Uterus (tissue), 4 donors: ENCODE measurements around the gene THRB. TPM values are rescaled to one million over a fixed set of nuclear protein-coding genes. Genes with fewer than 3 reads are reported as not detected.

Experiments used
- DNase-seq, 2 donors: peaks; one replicate each; pipeline ENCODE4 v3.0.0-alpha.2; 2019 to 2020
- H3K27ac ChIP-seq, 2 donors: fragments of 200-600 bp; sonication (generic); 1 replicate in 1 of 2; 2 replicates in 1 of 2; pipeline ENCODE4 v1.5.1; 2016 to 2018
- H3K27me3 ChIP-seq, 2 donors: fragments of 200-600 bp; sonication (generic); one replicate each; pipeline ENCODE4 v1.5.1; 2018 to 2019; ENCODE audit warnings: control low read depth in 1 of 2
- H3K36me3 ChIP-seq, 2 donors: fragments of 200-600 bp; sonication (generic); one replicate each; pipeline ENCODE4 v1.5.1; 2019; ENCODE audit warnings: control low read depth in 1 of 2
- H3K4me1 ChIP-seq, 2 donors: fragments of 200-600 bp; sonication (generic); one replicate each; pipeline ENCODE4 v1.5.1; 2018 to 2019; ENCODE audit warnings: control low read depth in 1 of 2
- H3K4me3 ChIP-seq, 2 donors: fragments of 200-600 bp; sonication (generic); 1 replicate in 1 of 2; 2 replicates in 1 of 2; pipeline ENCODE4 v1.5.1; 2018 to 2019; ENCODE audit warnings: mild to moderate bottlenecking in 1 of 2
- H3K9me3 ChIP-seq, 2 donors: fragments of 200-600 bp; sonication (generic); one replicate each; pipeline ENCODE4 v1.5.1; 2019; ENCODE audit warnings: control low read depth in 1 of 2
- POLR2A ChIP-seq, 2 donors: fragments of 450-650 bp; IDR thresholded peaks; one replicate each; pipeline ENCODE4 v1.6.1; 2016; ENCODE audit warnings: antibody characterized with exemption in 2 of 2, mild to moderate bottlenecking in 1 of 2, moderate library complexity in 1 of 2
- intact Hi-C: fragments of 100-400 bp; cut with DNase I; formaldehyde crosslinking; loops from one replicate; pipeline ENCODE4 v1.15.1; 2023; ENCODE audit warnings: low total_unique reads
- total RNA-seq, 4 donors: library from RNA; depleted of rRNA in 3 of 4; stranded (reverse); fragments of >200 nt in 3 of 4; gene quantifications; one replicate each; pipeline versions ENCODE4 v1.1.0 to v1.2.4, GENCODE V29; 2014 to 2023
- TF ChIP-seq, protein P1 (sequence below), 4 experiments: fragments of 200-600 bp in 2 of 4; fragments of 450-650 bp in 2 of 4; sonication (generic) in 2 of 4; IDR thresholded peaks; one replicate each; pipeline ENCODE4 v1.5.1; 2016 to 2019; ENCODE audit warnings: antibody characterized with exemption in 4 of 4, mild to moderate bottlenecking in 2 of 4, moderate library complexity in 1 of 4
- donor health status: DM: yes; HTN: yes; CAD: no.

Gene THRB
- total RNA-seq, 4 donors from 2014 or later: 4.6 to 38.2 (median 17.3) TPM

DNA sequence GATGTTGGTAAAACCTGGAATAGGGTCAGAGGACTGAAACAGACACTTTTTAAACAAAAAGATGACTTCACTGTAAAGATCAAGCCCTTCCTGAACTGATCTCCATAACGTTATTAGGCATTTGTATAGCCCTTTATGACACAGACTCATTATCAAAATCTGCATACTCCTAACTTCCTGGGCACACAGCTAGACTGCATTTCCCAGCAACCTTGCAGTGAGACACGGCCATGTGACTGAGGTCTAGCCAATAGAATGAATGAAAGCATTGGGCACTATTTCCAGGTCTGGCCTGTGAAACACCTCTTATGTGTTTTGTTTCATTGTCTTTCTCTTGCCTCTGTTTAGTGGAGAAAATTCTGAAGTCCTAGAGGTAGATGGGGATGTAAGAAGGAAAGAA lies 279.1 kb downstream of the THRB start:
- H3K4me1 ChIP-seq: peaks cover 7% of the 10 kb centered on the region in 2 donors
- no peak overlapping the region for H3K27ac ChIP-seq
- no peak for TF ChIP-seq POLR2A (IDR thresholded peaks at IDR 0.05)
- TF ChIP-seq, protein P1, sequence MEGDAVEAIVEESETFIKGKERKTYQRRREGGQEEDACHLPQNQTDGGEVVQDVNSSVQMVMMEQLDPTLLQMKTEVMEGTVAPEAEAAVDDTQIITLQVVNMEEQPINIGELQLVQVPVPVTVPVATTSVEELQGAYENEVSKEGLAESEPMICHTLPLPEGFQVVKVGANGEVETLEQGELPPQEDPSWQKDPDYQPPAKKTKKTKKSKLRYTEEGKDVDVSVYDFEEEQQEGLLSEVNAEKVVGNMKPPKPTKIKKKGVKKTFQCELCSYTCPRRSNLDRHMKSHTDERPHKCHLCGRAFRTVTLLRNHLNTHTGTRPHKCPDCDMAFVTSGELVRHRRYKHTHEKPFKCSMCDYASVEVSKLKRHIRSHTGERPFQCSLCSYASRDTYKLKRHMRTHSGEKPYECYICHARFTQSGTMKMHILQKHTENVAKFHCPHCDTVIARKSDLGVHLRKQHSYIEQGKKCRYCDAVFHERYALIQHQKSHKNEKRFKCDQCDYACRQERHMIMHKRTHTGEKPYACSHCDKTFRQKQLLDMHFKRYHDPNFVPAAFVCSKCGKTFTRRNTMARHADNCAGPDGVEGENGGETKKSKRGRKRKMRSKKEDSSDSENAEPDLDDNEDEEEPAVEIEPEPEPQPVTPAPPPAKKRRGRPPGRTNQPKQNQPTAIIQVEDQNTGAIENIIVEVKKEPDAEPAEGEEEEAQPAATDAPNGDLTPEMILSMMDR (IDR thresholded peaks at IDR 0.05): no peak

DNA sequence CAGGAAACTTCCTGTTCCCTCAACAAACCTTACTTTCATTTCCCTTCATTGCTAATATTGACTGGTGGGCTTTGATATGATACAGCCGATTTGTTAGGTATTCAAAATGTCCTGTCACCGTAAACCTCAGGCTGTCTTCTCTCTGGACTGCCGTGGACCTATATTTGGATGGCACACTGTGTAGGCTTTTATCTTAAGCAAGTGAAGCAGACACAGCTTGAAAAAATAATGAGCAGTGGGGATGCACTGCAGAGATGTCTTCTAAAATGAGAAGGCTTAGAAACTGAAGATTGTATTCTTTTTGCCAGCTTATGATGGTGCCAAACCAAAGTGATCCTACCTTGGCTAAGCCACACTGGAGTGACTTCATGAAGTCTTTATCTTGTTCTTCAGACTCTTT lies 283.3 kb downstream of the THRB start:
- no peaks in the 10 kb centered on the region for H3K36me3 ChIP-seq
- H3K27ac ChIP-seq: peak overlapping the region; percentile 41 to 77
- no peaks in the 10 kb centered on the region for H3K9me3 ChIP-seq
- H3K4me1 ChIP-seq: peaks cover 4 to 7% of the 10 kb centered on the region in 2 donors
- H3K4me3 ChIP-seq: no peak overlapping the region
- intact Hi-C loops: no loop called here
- no peak for TF ChIP-seq POLR2A (IDR thresholded peaks at IDR 0.05)
- TF ChIP-seq, protein P1 (IDR thresholded peaks at IDR 0.05): no peak
- no peak for DNase-seq
- no peaks in the 10 kb centered on the region for H3K27me3 ChIP-seq

More for the DNA sequence above, 279.1 kb downstream of the THRB start:
- no peak overlapping the region for H3K4me3 ChIP-seq
- no peaks in the 10 kb centered on the region for H3K36me3 ChIP-seq
- intact Hi-C loops: no loop called here
- no peak for DNase-seq
- H3K9me3 ChIP-seq: no peaks in the 10 kb centered on the region
- H3K27me3 ChIP-seq: no peaks in the 10 kb centered on the region

DNA sequence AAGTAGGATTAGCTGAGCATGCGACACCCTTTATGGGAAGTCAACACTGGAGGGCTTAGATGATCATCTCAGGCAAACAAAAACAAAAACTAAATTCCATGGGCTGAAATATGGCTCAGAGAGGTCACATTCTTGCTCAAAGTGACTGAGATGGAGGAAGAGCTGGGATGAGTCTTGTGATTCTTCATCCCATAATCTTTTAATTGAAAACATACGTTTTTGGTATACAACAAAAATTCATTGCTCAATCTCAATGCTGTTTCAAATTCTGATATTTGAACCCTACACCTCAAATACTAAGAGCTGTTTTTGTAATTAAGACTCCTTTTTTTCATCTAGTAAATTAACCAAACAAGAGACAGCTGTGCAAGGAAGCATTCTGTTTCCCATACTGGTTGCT lies 292.6 kb downstream of the THRB start:
- Histone ChIP-seq H3K36me3 (no peaks in the 10 kb centered on the region), H3K27ac (no peak overlapping the region), H3K4me3 (no peak overlapping the region), H3K9me3 (no peaks in the 10 kb centered on the region), H3K4me1 (no peaks in the 10 kb centered on the region), H3K27me3 (no peaks in the 10 kb centered on the region)
- intact Hi-C loops: no loop called here
- no peak for TF ChIP-seq POLR2A (IDR thresholded peaks at IDR 0.05)
- TF ChIP-seq, protein P1 (IDR thresholded peaks at IDR 0.05): no peak
- no peak for DNase-seq

DNA sequence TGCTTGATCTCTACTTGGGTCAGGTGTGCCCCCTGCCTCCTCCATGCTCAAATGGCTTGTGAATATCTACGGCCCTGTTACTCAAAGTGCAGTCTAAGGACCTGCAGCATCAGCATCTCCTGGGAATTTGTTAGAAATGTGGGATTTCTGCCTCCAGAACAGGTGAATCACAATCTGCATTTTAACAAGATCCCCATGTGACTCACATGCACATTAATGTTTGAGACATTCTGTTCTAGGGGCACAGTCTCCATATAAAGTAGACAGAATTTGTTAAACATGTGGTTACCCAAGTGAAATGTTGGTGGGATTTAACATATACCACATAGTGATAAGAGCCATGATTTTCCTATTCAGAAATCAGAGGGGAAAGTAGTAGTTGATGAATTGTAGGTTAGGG lies 293.3 kb downstream of the THRB start:
- no peaks in the 10 kb centered on the region for H3K9me3 ChIP-seq
- no peak overlapping the region for H3K27ac ChIP-seq
- H3K4me3 ChIP-seq: no peak overlapping the region
- TF ChIP-seq POLR2A (IDR thresholded peaks at IDR 0.05): no peak
- TF ChIP-seq, protein P1 (IDR thresholded peaks at IDR 0.05): no peak
- intact Hi-C loops: no loop called here
- no peaks in the 10 kb centered on the region for H3K36me3 ChIP-seq
- no peak for DNase-seq
- no peaks in the 10 kb centered on the region for H3K4me1 ChIP-seq
- H3K27me3 ChIP-seq: no peaks in the 10 kb centered on the region

DNA sequence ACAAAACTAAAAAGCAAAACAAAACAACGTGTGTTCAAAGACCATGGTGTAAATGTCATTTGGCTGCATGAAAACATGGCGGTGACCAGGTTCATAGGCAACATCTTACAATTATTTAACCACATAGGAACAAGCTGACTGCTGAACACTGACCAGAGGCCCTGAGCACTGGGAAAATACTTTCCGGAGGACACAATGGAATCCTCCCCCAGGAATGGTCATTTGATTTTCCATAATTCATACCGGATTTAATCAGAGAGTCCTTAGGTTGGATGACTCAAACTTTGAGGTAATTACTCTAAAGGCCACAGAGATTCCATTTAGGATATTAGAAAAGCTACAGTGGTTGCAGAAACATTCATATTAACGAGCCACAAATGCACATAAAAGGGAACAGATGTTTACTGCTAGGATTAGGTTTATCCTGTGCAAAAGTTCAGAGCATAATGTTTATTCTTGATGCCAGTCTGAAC lies 294.8 kb downstream of the THRB start:
- H3K9me3 ChIP-seq: no peaks in the 10 kb centered on the region
- no peak overlapping the region for H3K27ac ChIP-seq
- H3K36me3 ChIP-seq: no peaks in the 10 kb centered on the region
- H3K27me3 ChIP-seq: no peaks in the 10 kb centered on the region
- intact Hi-C loops: no loop called here
- no peak for DNase-seq
- H3K4me1 ChIP-seq: no peaks in the 10 kb centered on the region
- no peak overlapping the region for H3K4me3 ChIP-seq
- TF ChIP-seq, protein P1 (IDR thresholded peaks at IDR 0.05): no peak
- no peak for TF ChIP-seq POLR2A (IDR thresholded peaks at IDR 0.05)
